HG03457 (cell line): Measurements from ENCODE around the gene ZNF345.
A peak's percentile ranks its signal among the peaks of the same experiment; 100 is the strongest.

Experiments used
- ATAC-seq: cut with Tn5 transposase; IDR thresholded peaks from one replicate; pipeline ENCODE4 v1.9.1; 2021; ENCODE audit warnings: moderate number of reproducible peaks; ENCODE audit not compliant: unreplicated experiment

Gene ZNF345

GRCh38 chr19:36850559-36851442, at the start of gene ZNF345:
ZNF345 (plus strand) TSS chr19:36850876; CDS start chr19:36876831, 25,955 bp downstream.
- ATAC-seq: peak; percentile 54

GRCh38 chr19:36805364-36805763, 45.3 kb upstream of the ZNF345 start:
- no peak for ATAC-seq

- ATAC-seq: no peak
Measured at GRCh38 chr19:36807029-36807428, 43.6 kb upstream of the ZNF345 start.

GRCh38 chr19:36819130-36819630, 31.5 kb upstream of the ZNF345 start:
- ATAC-seq: no peak

GRCh38 chr19:36821758-36822157, 28.9 kb upstream of the ZNF345 start:
- ATAC-seq: no peak

- ATAC-seq: no peak
Measured at GRCh38 chr19:36833430-36833829, 17.2 kb upstream of the ZNF345 start.

- no peak for ATAC-seq
Measured at GRCh38 chr19:36837176-36837905, 13.3 kb upstream of the ZNF345 start.

- ATAC-seq: peak; percentile 54
Measured at GRCh38 chr19:36837906-36838783, 12.5 kb upstream of the ZNF345 start, which contains the start of gene ZNF790. ZNF790 (minus strand) TSS chr19:36838387; CDS start chr19:36825619, 12,768 bp downstream.

- no peak for ATAC-seq
Measured at GRCh38 chr19:36838784-36839324, 11.8 kb upstream of the ZNF345 start.

GRCh38 chr19:36847968-36848367, 2.7 kb upstream of the ZNF345 start:
- no peak for ATAC-seq

GRCh38 chr19:36849701-36850558, 746 bp upstream of the ZNF345 start:
- ATAC-seq: peak; percentile 75

- ATAC-seq: no peak
Measured at GRCh38 chr19:36851898-36852297, 1.2 kb downstream of the ZNF345 start.

- no peak for ATAC-seq
Measured at GRCh38 chr19:36876993-36877938, 26.6 kb downstream of the ZNF345 start.

- no peak for ATAC-seq
Measured at GRCh38 chr19:36891768-36892357, 41.2 kb downstream of the ZNF345 start.

GRCh38 chr19:36894849-36895383, 44.2 kb downstream of the ZNF345 start:
- no peak for ATAC-seq

GRCh38 chr19:36898422-36898821, 47.7 kb downstream of the ZNF345 start:
- ATAC-seq: no peak

- peak; percentile 82 for ATAC-seq
Measured at GRCh38 chr19:36915992-36916830, 65.5 kb downstream of the ZNF345 start, which contains the start of the genes ZNF568 and ZNF829. ZNF568 (plus strand) TSS chr19:36916332; CDS start chr19:36922771, 6,439 bp downstream. ZNF829 (minus strand) TSS chr19:36916291; CDS start chr19:36915167, 1,124 bp downstream.
